AG10803 (cell line): ENCODE data around the gene STEAP1B.

Source experiments
- DNase-seq: peaks from one replicate; pipeline ENCODE4 v3.0.0; 2010; ENCODE audit warnings: low read depth
- H3K4me3 ChIP-seq: 2 replicates; pipeline ENCODE4 v1.5.1; 2011; ENCODE audit warnings: mild to moderate bottlenecking, low read length, control low read depth
- TF ChIP-seq, protein P1 (sequence below): conservative IDR thresholded peaks from 2 replicates; pipeline ENCODE4 v1.5.1; 2011; ENCODE audit warnings: mild to moderate bottlenecking, low read length, control low read depth, inconsistent platforms

STEAP1B gene

DNA sequence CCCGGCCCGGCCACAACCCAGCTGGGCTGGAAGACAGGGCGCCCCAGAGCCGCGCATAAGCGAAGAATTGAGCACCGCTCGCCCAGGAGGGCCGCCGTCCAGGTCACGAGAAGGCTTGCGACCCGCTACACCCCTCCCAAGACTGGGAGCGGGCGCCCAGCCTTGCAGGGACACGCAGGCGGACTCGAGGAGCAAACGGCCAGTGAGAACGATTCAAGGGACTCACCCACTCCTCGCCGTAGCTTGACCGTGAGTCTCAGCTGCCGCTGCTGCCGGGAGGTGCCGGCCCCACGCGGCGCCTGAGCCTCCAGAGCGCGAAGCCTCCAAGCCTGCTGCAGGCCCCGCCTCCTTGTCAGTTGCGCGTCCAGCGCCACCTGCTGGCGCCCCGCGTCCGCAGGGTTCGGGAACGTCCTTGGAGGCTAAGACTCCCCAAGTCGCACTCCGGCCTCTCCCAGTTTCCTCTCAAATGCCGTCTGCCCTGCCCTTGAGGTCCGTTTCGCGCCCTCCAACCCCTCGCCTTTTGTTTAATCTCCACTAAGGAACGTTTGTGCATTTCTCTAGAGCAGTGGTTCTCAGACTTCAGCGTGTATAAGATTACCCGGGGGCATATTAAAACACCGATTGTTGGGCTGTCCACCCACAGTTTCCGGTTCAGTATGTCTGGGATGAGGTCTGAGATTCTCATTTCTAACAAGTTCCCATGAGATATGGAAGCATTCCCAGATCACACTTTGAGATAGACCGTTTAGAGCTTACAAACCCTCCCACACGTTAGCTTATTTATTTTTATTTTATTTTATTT lies at the start of gene STEAP1B:
STEAP1B (minus strand) TSS at position 301 of the 802 bp plus-strand sequence. CDS start 5,333 bp downstream, outside the sequence.
- peak; percentile 88 for DNase-seq
- H3K4me3 ChIP-seq, result peak within 1 kb of the TSS; percentile 62
- TF ChIP-seq, protein P1, sequence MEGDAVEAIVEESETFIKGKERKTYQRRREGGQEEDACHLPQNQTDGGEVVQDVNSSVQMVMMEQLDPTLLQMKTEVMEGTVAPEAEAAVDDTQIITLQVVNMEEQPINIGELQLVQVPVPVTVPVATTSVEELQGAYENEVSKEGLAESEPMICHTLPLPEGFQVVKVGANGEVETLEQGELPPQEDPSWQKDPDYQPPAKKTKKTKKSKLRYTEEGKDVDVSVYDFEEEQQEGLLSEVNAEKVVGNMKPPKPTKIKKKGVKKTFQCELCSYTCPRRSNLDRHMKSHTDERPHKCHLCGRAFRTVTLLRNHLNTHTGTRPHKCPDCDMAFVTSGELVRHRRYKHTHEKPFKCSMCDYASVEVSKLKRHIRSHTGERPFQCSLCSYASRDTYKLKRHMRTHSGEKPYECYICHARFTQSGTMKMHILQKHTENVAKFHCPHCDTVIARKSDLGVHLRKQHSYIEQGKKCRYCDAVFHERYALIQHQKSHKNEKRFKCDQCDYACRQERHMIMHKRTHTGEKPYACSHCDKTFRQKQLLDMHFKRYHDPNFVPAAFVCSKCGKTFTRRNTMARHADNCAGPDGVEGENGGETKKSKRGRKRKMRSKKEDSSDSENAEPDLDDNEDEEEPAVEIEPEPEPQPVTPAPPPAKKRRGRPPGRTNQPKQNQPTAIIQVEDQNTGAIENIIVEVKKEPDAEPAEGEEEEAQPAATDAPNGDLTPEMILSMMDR, result peak; percentile 71

DNA sequence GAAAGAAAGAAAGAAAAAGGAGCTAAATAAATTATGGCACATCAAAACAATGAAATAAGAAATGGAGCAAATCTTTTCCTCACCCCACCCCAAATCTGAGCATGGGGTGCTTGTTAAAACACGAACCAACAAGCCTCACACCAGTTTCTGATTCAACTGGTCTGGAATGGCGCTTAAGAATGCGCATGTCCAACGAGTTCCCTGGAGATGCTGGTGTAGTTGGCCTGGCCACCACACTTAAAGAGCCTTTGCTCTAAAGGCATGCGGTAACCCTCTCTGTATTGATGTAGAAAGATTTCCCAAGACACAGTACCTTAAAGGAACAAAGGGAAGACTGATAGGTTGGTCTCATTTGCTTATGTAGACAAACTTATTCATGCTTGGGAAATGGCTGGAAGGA lies 49.1 kb upstream of the STEAP1B start:
- no peak for DNase-seq
- TF ChIP-seq, protein P1, result no peak
- no peak overlapping the region for H3K4me3 ChIP-seq

DNA sequence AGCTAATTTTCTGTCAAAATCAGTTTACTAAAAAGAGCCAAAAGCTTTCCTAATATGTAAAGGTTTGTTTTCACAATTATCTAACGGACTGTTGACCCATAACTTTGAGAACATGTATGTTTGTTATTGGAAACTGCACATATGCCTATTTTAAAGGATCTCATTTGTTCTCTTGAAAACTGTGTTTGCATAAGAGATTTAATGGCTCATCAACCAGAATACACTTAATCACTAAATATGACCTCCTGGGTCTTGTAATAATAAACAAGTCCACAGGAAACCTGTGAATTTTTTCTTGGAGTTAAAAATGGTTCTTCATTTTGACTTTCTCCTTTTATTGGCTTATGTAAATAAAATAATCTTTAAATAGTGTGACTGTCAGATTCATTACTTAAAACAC lies 48.3 kb upstream of the STEAP1B start:
- no peak overlapping the region for H3K4me3 ChIP-seq
- TF ChIP-seq, protein P1, result no peak
- DNase-seq, result no peak

DNA sequence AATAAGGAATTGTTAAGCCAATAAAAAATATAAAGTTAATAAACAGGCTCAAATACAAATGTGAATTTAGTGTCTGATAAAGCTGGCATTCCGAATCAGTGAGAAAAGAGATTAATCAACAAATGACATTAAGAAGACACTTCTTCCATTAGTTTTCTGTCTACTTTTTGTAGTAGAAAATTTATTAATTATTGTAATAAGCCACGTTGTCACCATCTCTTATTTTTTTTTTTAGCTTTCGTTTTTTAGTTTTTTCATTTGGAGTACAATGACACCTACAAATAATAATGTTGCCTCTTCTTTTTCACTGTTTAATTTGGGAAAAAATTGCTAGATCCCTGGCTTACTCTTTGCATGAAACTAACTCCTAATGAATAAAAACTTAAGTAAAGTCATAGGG lies 46.8 kb upstream of the STEAP1B start:
- TF ChIP-seq, protein P1, result no peak
- no peak overlapping the region for H3K4me3 ChIP-seq
- no peak for DNase-seq

DNA sequence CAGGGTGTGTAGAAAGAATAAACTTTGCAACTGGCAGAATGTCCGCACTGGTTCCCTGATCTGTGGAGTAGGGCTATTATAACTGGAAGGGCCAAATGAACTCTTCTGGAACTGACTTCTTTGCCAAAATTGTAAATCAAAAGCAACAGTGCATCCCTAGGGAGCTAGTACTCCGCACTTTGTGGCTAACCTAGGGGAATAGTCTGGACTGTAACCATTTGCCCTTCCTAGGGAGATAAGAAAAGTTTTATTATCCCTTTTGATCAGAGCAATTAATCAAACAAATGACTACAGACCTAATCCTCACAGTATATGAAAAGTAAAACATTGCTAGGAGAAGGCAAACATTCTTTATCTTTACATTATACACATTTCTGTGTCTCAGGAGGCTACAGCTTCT lies 45.5 kb upstream of the STEAP1B start:
- no peak for DNase-seq
- TF ChIP-seq, protein P1, result no peak
- no peak overlapping the region for H3K4me3 ChIP-seq

DNA sequence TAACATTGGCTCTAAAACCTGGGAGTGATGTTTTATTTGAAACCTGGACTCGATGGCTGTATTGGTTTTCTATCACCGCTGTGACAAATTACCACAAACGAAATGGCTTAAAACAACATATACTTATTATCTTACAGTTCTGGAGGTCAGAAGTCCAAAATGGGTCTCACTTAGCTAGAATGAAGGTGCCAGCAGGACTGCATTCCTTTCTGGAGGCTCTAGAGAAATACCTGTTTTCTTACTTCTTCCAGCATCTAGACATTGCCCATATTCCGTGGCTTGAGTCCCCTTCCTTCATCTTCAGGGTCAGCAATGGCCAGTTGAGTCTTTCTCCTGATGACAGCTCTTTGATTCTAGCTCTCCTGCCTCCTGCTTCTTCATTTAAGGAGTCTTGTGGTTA lies 44.3 kb upstream of the STEAP1B start:
- TF ChIP-seq, protein P1, result no peak
- no peak overlapping the region for H3K4me3 ChIP-seq
- no peak for DNase-seq

DNA sequence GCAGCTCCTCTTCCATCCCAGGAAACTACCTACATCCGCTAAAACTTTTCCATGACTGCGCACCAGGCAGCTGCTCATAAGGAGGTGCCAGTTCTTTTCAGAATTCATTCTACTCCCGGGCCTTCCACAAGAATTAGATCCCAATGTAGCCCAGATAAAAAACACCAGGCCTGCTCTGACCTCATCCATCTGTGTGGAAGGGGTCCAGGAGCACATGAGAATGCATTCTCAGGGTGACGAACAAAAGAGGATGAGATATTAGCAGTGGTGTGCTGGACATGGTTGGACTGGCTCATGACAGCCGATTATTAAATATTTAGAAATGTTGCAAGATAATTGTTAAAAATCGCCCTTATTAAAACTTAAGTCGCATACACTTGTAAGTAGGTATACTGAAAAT lies 43.2 kb upstream of the STEAP1B start:
- TF ChIP-seq, protein P1, result no peak
- DNase-seq, result no peak
- H3K4me3 ChIP-seq, result no peak overlapping the region
